CD4-positive, alpha-beta T cell treated with Interleukin-17A for 4 hours (primary cell): ENCODE results near the gene TMEM254.
"Not testable (repeated sequence)": the region's sequence is repeated elsewhere in the genome, so short reads cannot be mapped to it uniquely, and the experiment has no call there.

Source experiments
- DNase-seq: peaks from one replicate; pipeline ENCODE4 v3.0.0-alpha.2; 2020; ENCODE audit warnings: mixed read lengths

Gene TMEM254

GRCh38 chr10:80077869-80078447, 507 bp upstream of the TMEM254 start:
- DNase-seq, result no peak

- no peak for DNase-seq
Measured at GRCh38 chr10:80079312-80079719, 851 bp downstream of the TMEM254 start.

GRCh38 chr10:80081026-80081425, 2.6 kb downstream of the TMEM254 start:
- no peak for DNase-seq

GRCh38 chr10:80081801-80082750, 3.6 kb downstream of the TMEM254 start:
- DNase-seq, result no peak

GRCh38 chr10:80090121-80090520, 11.7 kb downstream of the TMEM254 start:
- DNase-seq, result no peak

GRCh38 chr10:80094231-80094630, 15.8 kb downstream of the TMEM254 start:
- DNase-seq, result no peak

GRCh38 chr10:80098272-80098671, 19.8 kb downstream of the TMEM254 start:
- DNase-seq, result not testable (repeated sequence)

GRCh38 chr10:80099295-80099694, 20.8 kb downstream of the TMEM254 start:
- not testable (repeated sequence) for DNase-seq

- no peak for DNase-seq
Measured at GRCh38 chr10:80100116-80100515, 21.7 kb downstream of the TMEM254 start.

- no peak for DNase-seq
Measured at GRCh38 chr10:80100861-80101695, 22.6 kb downstream of the TMEM254 start.

GRCh38 chr10:80104066-80104926, 25.8 kb downstream of the TMEM254 start:
- no peak for DNase-seq

GRCh38 chr10:80108576-80109239, 30.2 kb downstream of the TMEM254 start:
- no peak for DNase-seq

GRCh38 chr10:80110986-80111385, 32.5 kb downstream of the TMEM254 start:
- DNase-seq, result no peak

- DNase-seq, result no peak
Measured at GRCh38 chr10:80118669-80119068, 40.2 kb downstream of the TMEM254 start.

GRCh38 chr10:80122110-80122710, 43.7 kb downstream of the TMEM254 start:
- DNase-seq, result no peak

GRCh38 chr10:80122746-80123145, 44.3 kb downstream of the TMEM254 start:
- DNase-seq, result no peak

- DNase-seq, result no peak
Measured at GRCh38 chr10:80126876-80127275, 48.4 kb downstream of the TMEM254 start.

- DNase-seq, result no peak
Measured at GRCh38 chr10:80131499-80131901, 53.0 kb downstream of the TMEM254 start.

- no peak for DNase-seq
Measured at GRCh38 chr10:80132299-80133139, 54.1 kb downstream of the TMEM254 start, which contains the start of gene PLAC9. PLAC9 (plus strand) TSS chr10:80132730; CDS start chr10:80132763, 33 bp downstream.

- DNase-seq, result no peak
Measured at GRCh38 chr10:80133206-80133605, 54.7 kb downstream of the TMEM254 start.
